ENCODE data around the gene OR56A1.

GRCh38 chr11:6022956-6023355 lies 7.6 kb downstream of the OR56A1 start:
- TF ChIP-seq POLR2A (IDR thresholded peaks at IDR 0.05) (no peak), CTCF (IDR thresholded peaks at IDR 0.05) (peak; percentile 17 to 58 (median 35))
